Endothelial cell of umbilical vein (primary cell): ENCODE data around the gene CDC45.
A peak's percentile ranks its signal among the peaks of the same experiment; 100 is the strongest.

ENCODE experiments used
- CTCF ChIP-seq, 2 donors: IDR thresholded peaks; 1 replicate in 1 of 2; 2 replicates in 1 of 2; pipeline ENCODE4 v1.5.1; 2011; ENCODE audit warnings: low read length in 2 of 2, mild to moderate bottlenecking in 2 of 2, moderate library complexity in 2 of 2, control low read depth in 1 of 2, inconsistent platforms in 1 of 2, low read depth in 1 of 2; ENCODE audit not compliant: insufficient read depth in 1 of 2; ENCODE audit errors: extremely low read depth in 1 of 2
- EZH2 ChIP-seq: IDR thresholded peaks from 2 replicates; pipeline ENCODE4 v1.6.1; 2012; ENCODE audit warnings: borderline replicate concordance, low read depth, mild to moderate bottlenecking, moderate library complexity, low read length, inconsistent platforms; ENCODE audit not compliant: severe bottlenecking
- FOS ChIP-seq: IDR thresholded peaks from 2 replicates; pipeline ENCODE4 v1.6.1; 2011; ENCODE audit warnings: mild to moderate bottlenecking, low read length, moderate library complexity, borderline replicate concordance; ENCODE audit not compliant: insufficient read depth
- POLR2A ChIP-seq: IDR thresholded peaks from 2 replicates; pipeline ENCODE4 v1.6.1; 2012; ENCODE audit warnings: low read depth, mild to moderate bottlenecking, control low read depth, low read length
- POLR2AphosphoS5 ChIP-seq: IDR thresholded peaks from 2 replicates; pipeline ENCODE4 v1.6.1; 2012; ENCODE audit warnings: low read depth, mild to moderate bottlenecking, control low read depth, low read length, moderate library complexity; ENCODE audit not compliant: insufficient read depth

DNA sequence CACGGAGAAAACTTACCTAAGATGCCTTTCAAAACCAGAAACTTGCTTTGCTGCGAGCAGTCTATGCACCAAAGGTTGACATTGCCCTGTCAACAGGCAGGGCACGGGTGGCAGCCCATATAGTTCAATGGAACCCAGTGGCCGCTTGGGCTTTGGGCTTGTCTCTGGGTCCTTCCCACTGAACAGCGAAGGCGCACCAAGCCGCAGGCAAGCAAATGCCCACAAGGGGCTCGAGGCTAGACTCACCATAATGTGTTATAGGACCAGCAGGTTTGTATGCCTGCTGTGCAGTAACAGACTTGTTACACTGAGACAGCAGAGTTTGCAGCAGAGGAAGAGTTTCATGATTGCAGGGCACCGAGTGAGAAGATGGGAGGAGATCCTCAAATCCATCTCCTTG lies 24.1 kb downstream of the CDC45 start:
- TF ChIP-seq POLR2A, result no peak
- no peak for TF ChIP-seq POLR2AphosphoS5
- TF ChIP-seq CTCF (IDR thresholded peaks at IDR 0.05; ENCODE audit: extremely low read depth in 1 of 2, insufficient read depth in 1 of 2, low read depth in 1 of 2, low read length in 2 of 2), result peak in 1 of 2 donors; percentile 15
- no peak for TF ChIP-seq EZH2
- no peak for TF ChIP-seq FOS
